B cell (primary cell): ENCODE measurements around the gene NCKIPSD.

Experiments used
- CTCF ChIP-seq: fragments of 200-600 bp; IDR thresholded peaks from one replicate; pipeline ENCODE4 v1.8.0; 2022; ENCODE audit warnings: antibody characterized with exemption, mild to moderate bottlenecking
- EZH2 ChIP-seq: IDR thresholded peaks from 2 replicates; pipeline ENCODE4 v1.6.1; 2012; ENCODE audit warnings: borderline replicate concordance, low read depth, mild to moderate bottlenecking, moderate library complexity, low read length; ENCODE audit not compliant: insufficient read depth, poor library complexity, severe bottlenecking

- TF ChIP-seq CTCF: no peak
- no peak for TF ChIP-seq EZH2
These were observed 60.9 kb downstream of the NCKIPSD start for GRCh38 chr3:48624767-48625166.
